Common myeloid progenitor, CD34-positive (primary cell): ENCODE results near the gene SPATA20.

Experiments used
- CTCF ChIA-PET: fragments of 350-600 bp; sonication (Branson Sonifier 250); formaldehyde crosslinking; loops from one replicate; lab custom pipeline; 2021; ENCODE audit warnings: antibody characterized with exemption; lab: Charles Lee
- POLR2A ChIA-PET: fragments of 350-600 bp; sonication (Branson Sonifier 250); formaldehyde crosslinking; loops from one replicate; lab custom pipeline; 2021; ENCODE audit warnings: antibody characterized with exemption; lab: Charles Lee
- DNase-seq, 3 donors: peaks; one replicate each; pipeline versions ENCODE4 v3.0.0 to v3.0.0-alpha.2; 2013
- H3K27ac ChIP-seq, 2 experiments: 1 replicate in 1 of 2; 2 replicates in 1 of 2; pipeline ENCODE4 v1.7.0; 2013; ENCODE audit warnings: inconsistent platforms in 2 of 2, low read length in 2 of 2, mild to moderate bottlenecking in 2 of 2, low read depth in 1 of 2, moderate library complexity in 1 of 2; ENCODE audit not compliant: severe bottlenecking in 2 of 2, insufficient read depth in 1 of 2, poor library complexity in 1 of 2
- H3K27me3 ChIP-seq, 5 experiments: replicated peaks in 2 of 5; 1 replicate in 3 of 5; 2 replicates in 2 of 5; pipeline versions ENCODE4 v1.6.1 to v1.7.0; 2013; ENCODE audit warnings: low read length in 4 of 5, mild to moderate bottlenecking in 2 of 5, moderate library complexity in 2 of 5, inconsistent platforms in 1 of 5; ENCODE audit not compliant: insufficient read depth in 5 of 5, control insufficient read depth in 4 of 5
- H3K36me3 ChIP-seq, 4 experiments: 1 replicate in 2 of 4; 2 replicates in 2 of 4; pipeline versions ENCODE4 v1.6.1 to v1.7.0; 2013; ENCODE audit warnings: low read length in 3 of 4, control low read depth in 1 of 4, mild to moderate bottlenecking in 1 of 4; ENCODE audit not compliant: control insufficient read depth in 4 of 4, insufficient read depth in 4 of 4
- H3K4me1 ChIP-seq, 4 experiments: 1 replicate in 3 of 4; 2 replicates in 1 of 4; pipeline versions ENCODE4 v1.6.1 to v1.7.1; 2013; ENCODE audit warnings: low read length in 3 of 4, mild to moderate bottlenecking in 3 of 4, control low read depth in 1 of 4, inconsistent platforms in 1 of 4, moderate library complexity in 1 of 4; ENCODE audit not compliant: control insufficient read depth in 4 of 4, insufficient read depth in 4 of 4; ENCODE audit errors: control extremely low read depth in 1 of 4
- H3K4me3 ChIP-seq, 7 experiments: 1 replicate in 4 of 7; 2 replicates in 3 of 7; pipeline versions ENCODE4 v1.5.1 to v1.7.0; 2013; ENCODE audit warnings: mild to moderate bottlenecking in 7 of 7, low read length in 6 of 7, moderate library complexity in 6 of 7, inconsistent platforms in 2 of 7, low read depth in 2 of 7, control low read depth in 1 of 7; ENCODE audit not compliant: insufficient read depth in 4 of 7, control insufficient read depth in 1 of 7; ENCODE audit errors: extremely low read depth in 1 of 7
- H3K9me3 ChIP-seq, 5 experiments: 1 replicate in 4 of 5; 2 replicates in 1 of 5; pipeline versions ENCODE4 v1.6.1 to v1.7.1; 2013; ENCODE audit warnings: low read length in 4 of 5, mild to moderate bottlenecking in 2 of 5, inconsistent platforms in 1 of 5, low read depth in 1 of 5, moderate library complexity in 1 of 5; ENCODE audit not compliant: control insufficient read depth in 4 of 5, insufficient read depth in 2 of 5; ENCODE audit errors: control extremely low read depth in 1 of 5
- WGBS: methylation state at CpG from one replicate; pipeline ENCODE4 v1.1.5; 2013; ENCODE audit not compliant: insufficient coverage; 5-methylcytosine and 5-hydroxymethylcytosine counted together

SPATA20 gene

DNA sequence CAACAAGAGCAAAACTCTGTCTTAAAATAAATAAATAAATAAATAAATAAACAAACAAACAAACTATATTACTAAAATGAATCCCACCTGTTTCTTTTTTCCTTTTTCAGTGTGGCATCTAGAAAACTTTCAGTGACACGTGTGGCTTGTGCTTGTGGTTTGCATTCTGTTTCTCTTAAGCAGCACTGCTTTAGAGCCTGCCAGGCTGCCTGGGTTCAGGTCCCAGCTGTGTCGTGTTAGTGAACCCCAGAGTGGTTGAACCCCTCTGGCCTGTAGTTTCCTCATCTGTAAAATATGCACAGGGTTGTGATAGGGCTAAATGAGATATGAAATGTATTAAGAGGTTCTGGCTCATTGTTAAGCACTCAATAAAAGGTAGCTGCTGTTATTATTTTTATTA is 26.5 kb upstream of the SPATA20 start:
- Histone ChIP-seq H3K4me1 (no peaks in the 10 kb centered on the region), H3K27me3 (peaks cover 0 to 4% (median 0%) of the 10 kb centered on the region in 5 experiments), H3K36me3 (peaks cover 0 to 3% (median 0%) of the 10 kb centered on the region in 4 experiments), H3K9me3 (no peaks in the 10 kb centered on the region), H3K4me3 (no peak overlapping the region), H3K27ac (no peak overlapping the region)
- 71% methylated on average over 1 of the region's 2 CpGs for WGBS
- ChIA-PET CTCF (interaction anchor here (1.0 to 1.7 kb wide), 4 partner anchors 9 to 30 kb away, joined by 3 to 4 read pairs (median 4); no protein-coding TSS in a partner anchor), POLR2A (no interaction called here)
- DNase-seq = no peak

DNA sequence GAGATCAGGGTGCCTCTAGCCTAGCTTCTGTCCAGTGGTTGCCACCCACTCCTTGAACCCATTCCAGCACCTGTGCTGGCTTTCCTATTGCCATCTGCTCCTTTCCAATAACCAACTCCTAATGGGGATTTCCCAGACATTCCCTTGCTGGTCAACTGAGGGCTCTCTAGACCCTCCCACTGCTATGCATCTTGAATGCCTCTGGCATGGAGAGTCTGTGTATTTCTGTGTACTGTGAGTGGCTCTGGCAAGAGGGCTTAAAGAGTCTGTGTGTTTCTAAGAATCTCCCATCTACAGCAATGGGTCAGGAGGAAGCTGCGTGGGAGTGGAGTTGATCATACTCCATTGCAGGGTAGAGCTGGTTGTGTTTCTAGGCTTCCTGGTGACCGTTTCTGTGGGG is 25.5 kb upstream of the SPATA20 start:
- Histone ChIP-seq H3K9me3 (no peaks in the 10 kb centered on the region), H3K36me3 (peaks cover 0 to 3% (median 0%) of the 10 kb centered on the region in 4 experiments), H3K4me3 (no peak overlapping the region), H3K27me3 (peaks cover 0 to 4% (median 0%) of the 10 kb centered on the region in 5 experiments), H3K27ac (no peak overlapping the region), H3K4me1 (no peaks in the 10 kb centered on the region)
- no peak for DNase-seq
- WGBS = 88% methylated on average over 2 of the region's 2 CpGs
- CTCF ChIA-PET = interaction anchor here (1.0 to 1.4 kb wide), 3 partner anchors 9 to 29 kb away, joined by 4 to 8 read pairs (median 4); no protein-coding TSS in a partner anchor
- POLR2A ChIA-PET = no interaction called here

DNA sequence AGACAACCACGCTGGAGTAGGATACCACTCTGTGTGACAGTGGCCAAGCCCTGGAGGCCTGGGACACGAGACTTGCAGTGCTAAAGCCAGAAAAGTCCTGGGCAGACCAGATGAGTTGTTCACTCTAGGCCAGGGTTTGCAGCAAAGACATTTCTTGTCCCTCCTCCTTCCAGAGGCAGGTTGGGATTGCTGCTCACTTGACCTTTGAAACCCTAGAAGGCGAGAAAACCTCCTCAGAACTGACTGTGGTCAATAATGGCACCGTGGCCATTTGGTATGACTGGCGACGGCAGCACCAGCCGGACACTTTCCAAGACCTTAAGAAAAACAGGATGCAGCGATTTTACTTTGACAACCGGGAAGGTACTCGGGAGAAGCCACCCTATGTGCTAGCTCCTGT is 24.2 kb upstream of the SPATA20 start:
- ChIA-PET POLR2A (no interaction called here), CTCF (no interaction called here)
- H3K36me3 ChIP-seq = peaks cover 0 to 3% (median 0%) of the 10 kb centered on the region in 4 experiments
- peaks cover 0 to 4% (median 0%) of the 10 kb centered on the region in 5 experiments for H3K27me3 ChIP-seq
- H3K9me3 ChIP-seq = no peaks in the 10 kb centered on the region
- 97% methylated on average over 10 of the region's 10 CpGs for WGBS
- no peak overlapping the region for H3K27ac ChIP-seq
- H3K4me3 ChIP-seq = no peak overlapping the region
- peaks cover 0 to 9% (median 7%) of the 10 kb centered on the region in 4 experiments for H3K4me1 ChIP-seq
- no peak for DNase-seq

DNA sequence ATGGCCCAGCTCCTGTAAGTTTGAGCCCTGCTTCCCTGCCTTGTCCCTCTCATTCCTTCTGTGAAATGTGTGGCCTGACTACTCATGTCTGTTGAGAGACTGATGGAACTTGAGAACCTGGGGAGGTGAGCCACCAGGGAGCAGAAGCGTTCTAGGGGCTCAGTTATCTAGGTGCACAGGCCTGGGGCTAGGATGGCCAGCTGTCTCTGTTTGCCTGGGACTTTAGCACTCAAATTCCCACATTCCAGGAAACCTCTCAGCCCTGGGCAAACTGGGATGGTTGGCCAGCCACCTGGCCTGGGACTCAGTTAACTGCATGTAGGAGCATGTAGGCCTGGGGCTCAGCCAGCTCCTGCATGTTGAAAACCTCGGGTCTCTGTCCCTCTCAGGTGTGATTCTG is 23.8 kb upstream of the SPATA20 start:
- ChIA-PET CTCF (no interaction called here), POLR2A (interaction anchor here (0.6 kb wide), 1 partner anchor 151 kb away, joined by 3 read pairs; no protein-coding TSS in a partner anchor)
- DNase-seq = no peak
- H3K27me3 ChIP-seq = peaks cover 0 to 4% (median 0%) of the 10 kb centered on the region in 5 experiments
- 95% methylated on average over 2 of the region's 2 CpGs for WGBS
- no peak overlapping the region for H3K4me3 ChIP-seq
- H3K27ac ChIP-seq = no peak overlapping the region
- no peaks in the 10 kb centered on the region for H3K9me3 ChIP-seq
- peaks cover 0 to 9% (median 7%) of the 10 kb centered on the region in 4 experiments for H3K4me1 ChIP-seq
- peaks cover 0 to 3% (median 0%) of the 10 kb centered on the region in 4 experiments for H3K36me3 ChIP-seq

DNA sequence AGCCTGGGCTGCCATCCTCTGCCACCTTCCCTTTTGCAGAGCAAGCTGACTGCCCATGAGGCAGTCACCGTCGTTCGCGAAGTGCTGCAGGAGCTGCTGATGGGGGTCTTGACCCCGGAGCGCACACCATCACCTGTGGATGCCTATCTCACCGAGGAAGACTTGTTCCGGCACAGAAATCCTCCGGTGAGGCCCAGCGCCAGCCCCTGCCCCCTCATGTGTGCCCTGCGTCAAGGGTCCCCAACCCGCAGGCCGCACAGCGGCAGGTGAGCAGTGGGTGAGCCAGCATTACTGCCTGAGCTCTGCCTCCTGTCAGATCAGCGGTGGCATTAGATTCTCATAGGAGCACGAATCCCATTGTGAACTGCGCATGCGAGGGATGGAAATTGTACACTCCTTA is 22.1 kb upstream of the SPATA20 start:
- Histone ChIP-seq H3K36me3 (peaks cover 0 to 3% (median 0%) of the 10 kb centered on the region in 4 experiments), H3K4me3 (no peak overlapping the region), H3K9me3 (no peaks in the 10 kb centered on the region), H3K27ac (no peak overlapping the region), H3K27me3 (peaks cover 0 to 3% (median 0%) of the 10 kb centered on the region in 5 experiments), H3K4me1 (peaks cover 0 to 9% (median 7%) of the 10 kb centered on the region in 4 experiments)
- DNase-seq = no peak
- POLR2A ChIA-PET = no interaction called here
- CTCF ChIA-PET = interaction anchor here (1.0 to 1.1 kb wide), 2 partner anchors 12 to 26 kb away, joined by 3 to 5 read pairs; no protein-coding TSS in a partner anchor
- 99% methylated on average over 18 of the region's 18 CpGs for WGBS

DNA sequence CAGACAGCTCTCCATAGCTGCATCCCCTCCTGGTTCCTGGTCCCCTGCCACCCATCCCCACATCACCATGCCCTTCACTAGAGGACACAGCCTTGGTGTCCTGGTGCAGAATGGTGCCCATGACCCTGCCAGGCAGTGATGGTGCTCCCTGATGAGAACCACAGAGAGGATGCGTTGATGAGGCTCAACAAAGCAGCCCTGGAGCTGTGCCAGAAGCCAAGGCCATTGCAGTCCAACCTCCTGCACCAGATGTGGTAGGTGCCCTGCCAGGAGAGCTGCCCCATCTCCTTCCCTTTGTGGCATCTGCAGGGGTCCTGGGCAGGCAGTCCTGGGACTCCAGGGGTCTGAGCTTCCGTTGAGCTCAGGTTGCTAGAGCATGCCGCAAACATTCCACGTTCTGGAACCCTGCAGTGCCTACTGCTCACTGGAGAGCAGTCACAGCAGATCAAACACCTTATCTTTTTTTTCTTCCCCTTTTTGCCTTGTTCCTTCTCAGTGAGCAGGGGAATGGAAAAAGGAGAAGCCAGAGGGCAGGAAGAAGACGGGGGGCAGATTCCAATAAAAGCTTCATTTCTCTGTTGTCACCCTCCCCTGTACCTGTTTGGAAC is 19.7 kb upstream of the SPATA20 start:
- 56% methylated on average over 2 of the region's 5 CpGs for WGBS
- peak in 2 of 3 donors; percentile 35 to 40 for DNase-seq
- H3K27me3 ChIP-seq = peaks cover 0 to 19% (median 10%) of the 10 kb centered on the region in 5 experiments
- no peak overlapping the region for H3K27ac ChIP-seq
- H3K9me3 ChIP-seq = no peaks in the 10 kb centered on the region
- ChIA-PET POLR2A (interaction anchor here (0.6 kb wide), 1 partner anchor 165 kb away, joined by 4 read pairs; no protein-coding TSS in a partner anchor), CTCF (interaction anchor here (0.8 to 1.6 kb wide), 6 partner anchors 12 to 48 kb away, joined by 3 to 7 read pairs (median 4); partner anchors contain the start of gene SPATA20)
- H3K36me3 ChIP-seq = no peaks in the 10 kb centered on the region
- H3K4me3 ChIP-seq = no peak overlapping the region
- peaks cover 0 to 11% (median 7%) of the 10 kb centered on the region in 4 experiments for H3K4me1 ChIP-seq
